Right lobe of liver (tissue), 6 donors: ENCODE results near the gene ABCA3. TPM values are rescaled to one million over a fixed set of nuclear protein-coding genes. Genes with fewer than 3 reads are reported as not detected.

Source experiments
- ATAC-seq, 4 donors: fragments of 200-7000 bp; cut with Tn5 transposase; one replicate each; pipeline ENCODE4 v1.9.1; 2020; ENCODE audit warnings: mild to moderate bottlenecking in 4 of 4, moderate library complexity in 4 of 4
- DNase-seq, 3 donors: peaks; one replicate each; pipeline ENCODE4 v3.0.0-alpha.2; 2020
- H3K27ac ChIP-seq, 3 donors: fragments of 200-600 bp; one replicate each; pipeline ENCODE4 v1.8.0; 2022
- H3K27me3 ChIP-seq, 2 donors: fragments of 200-600 bp; one replicate each; pipeline ENCODE4 v1.8.0; 2022
- H3K36me3 ChIP-seq, 4 donors: fragments of 200-600 bp; sonication (generic) in 1 of 4; one replicate each; pipeline versions ENCODE4 v1.5.1 to v1.8.0; 2017 to 2022; ENCODE audit warnings: control low read depth in 1 of 4
- H3K4me1 ChIP-seq, 4 donors: fragments of 200-600 bp; sonication (generic) in 1 of 4; one replicate each; pipeline versions ENCODE4 v1.5.1 to v1.8.0; 2017 to 2022; ENCODE audit warnings: control low read depth in 1 of 4
- H3K4me3 ChIP-seq, 3 donors: fragments of 200-600 bp; one replicate each; pipeline ENCODE4 v1.8.0; 2022
- H3K9me3 ChIP-seq, 4 donors: fragments of 200-600 bp; sonication (generic) in 1 of 4; one replicate each; pipeline versions ENCODE4 v1.5.1 to v1.8.0; 2017 to 2022; ENCODE audit warnings: control low read depth in 1 of 4
- CTCF ChIP-seq, 4 donors: fragments of 200-600 bp in 3 of 4; fragments of 450-650 bp in 1 of 4; IDR thresholded peaks; one replicate each; pipeline versions ENCODE4 v1.5.1 to v1.8.0; 2016 to 2022; ENCODE audit warnings: antibody characterized with exemption in 4 of 4, mild to moderate bottlenecking in 2 of 4
- POLR2A ChIP-seq: fragments of 450-650 bp; IDR thresholded peaks from one replicate; pipeline ENCODE4 v1.6.1; 2017; ENCODE audit warnings: antibody characterized with exemption, mild to moderate bottlenecking
- WGBS: methylation state at CpG from one replicate; pipeline ENCODE4 v1.1.6; 2018; ENCODE audit warnings: low coverage, low lambda C conversion rate; ENCODE audit not compliant: insufficient coverage; ENCODE audit errors: missing lambda C conversion rate; 5-methylcytosine and 5-hydroxymethylcytosine counted together
- intact Hi-C, 2 donors: fragments of 100-400 bp; cut with DNase I; formaldehyde crosslinking; loops; one replicate each; pipeline versions ENCODE4 v1.11.2 to v1.14.1; 2022
- total RNA-seq, 6 experiments: library from RNA; depleted of rRNA in 2 of 6; stranded (reverse); fragments of >200 nt in 2 of 6; fragmentation: NEBNext Ultra II Directional in 3 of 6; extraction: Animal tissue kit (Norgen Biotek cat#: 25700) in 3 of 6; gene quantifications; one replicate each; pipeline versions ENCODE4 v1.1.0 to v1.2.4, GENCODE V29; 2016 to 2023
- donor health status: DM: no; HTN: yes; CAD: no.
- donor health status: DM: no; HTN: no; CAD: no.
- donor health status: DM: no; HTN: no; CAD: no.
- donor health status: DM: no; HTN: yes; CAD: no.
- donor health status: DM: no; HTN: yes; CAD: no.

The ABCA3 gene
- total RNA-seq, 6 experiments from 2014 or later = 1.2 to 2.9 (median 2.1) TPM

GRCh38 chr16:2298621-2299020, 41.9 kb downstream of the ABCA3 start:
- TF ChIP-seq CTCF (IDR thresholded peaks at IDR 0.05) = no peak
- TF ChIP-seq POLR2A = no peak
- H3K27ac ChIP-seq = no peak overlapping the region
- intact Hi-C loops = no loop called here
- DNase-seq (no peak), ATAC-seq (no peak)
- no peaks in the 10 kb centered on the region for H3K36me3 ChIP-seq
- WGBS = 89% methylated on average over 7 of the region's 9 CpGs
- no peaks in the 10 kb centered on the region for H3K27me3 ChIP-seq
- H3K4me1 ChIP-seq = no peaks in the 10 kb centered on the region
- no peak overlapping the region for H3K4me3 ChIP-seq
- H3K9me3 ChIP-seq = no peaks in the 10 kb centered on the region

GRCh38 chr16:2297506-2297860, 43.0 kb downstream of the ABCA3 start:
- no peaks in the 10 kb centered on the region for H3K36me3 ChIP-seq
- DNase-seq = no peak
- intact Hi-C loops = no loop called here

GRCh38 chr16:2296661-2297505, 43.6 kb downstream of the ABCA3 start:
- TF ChIP-seq POLR2A (no peak), CTCF (IDR thresholded peaks at IDR 0.05) (peak; percentile 32 to 45 (median 36))
- H3K36me3 ChIP-seq = no peaks in the 10 kb centered on the region
- H3K9me3 ChIP-seq = no peaks in the 10 kb centered on the region
- DNase-seq (peak in 1 of 3 donors; percentile 42), ATAC-seq (peak; percentile 73 to 78 (median 74))
- intact Hi-C loops = no loop called here
- H3K4me1 ChIP-seq = no peaks in the 10 kb centered on the region
- no peak overlapping the region for H3K4me3 ChIP-seq
- 77% methylated on average over 6 of the region's 23 CpGs for WGBS
- H3K27me3 ChIP-seq = no peaks in the 10 kb centered on the region
- no peak overlapping the region for H3K27ac ChIP-seq

More at GRCh38 chr16:2297506-2297860, 43.0 kb downstream of the ABCA3 start:
- H3K4me1 ChIP-seq = no peaks in the 10 kb centered on the region
- no peak overlapping the region for H3K27ac ChIP-seq
- H3K4me3 ChIP-seq = no peak overlapping the region
- TF ChIP-seq CTCF (IDR thresholded peaks at IDR 0.05) (no peak), POLR2A (no peak)
- peak in 1 of 4 donors; percentile 13 for ATAC-seq
- WGBS = no CpG with 5 or more reads among the region's 22 CpGs
- H3K27me3 ChIP-seq = no peaks in the 10 kb centered on the region
- H3K9me3 ChIP-seq = no peaks in the 10 kb centered on the region

DNA sequence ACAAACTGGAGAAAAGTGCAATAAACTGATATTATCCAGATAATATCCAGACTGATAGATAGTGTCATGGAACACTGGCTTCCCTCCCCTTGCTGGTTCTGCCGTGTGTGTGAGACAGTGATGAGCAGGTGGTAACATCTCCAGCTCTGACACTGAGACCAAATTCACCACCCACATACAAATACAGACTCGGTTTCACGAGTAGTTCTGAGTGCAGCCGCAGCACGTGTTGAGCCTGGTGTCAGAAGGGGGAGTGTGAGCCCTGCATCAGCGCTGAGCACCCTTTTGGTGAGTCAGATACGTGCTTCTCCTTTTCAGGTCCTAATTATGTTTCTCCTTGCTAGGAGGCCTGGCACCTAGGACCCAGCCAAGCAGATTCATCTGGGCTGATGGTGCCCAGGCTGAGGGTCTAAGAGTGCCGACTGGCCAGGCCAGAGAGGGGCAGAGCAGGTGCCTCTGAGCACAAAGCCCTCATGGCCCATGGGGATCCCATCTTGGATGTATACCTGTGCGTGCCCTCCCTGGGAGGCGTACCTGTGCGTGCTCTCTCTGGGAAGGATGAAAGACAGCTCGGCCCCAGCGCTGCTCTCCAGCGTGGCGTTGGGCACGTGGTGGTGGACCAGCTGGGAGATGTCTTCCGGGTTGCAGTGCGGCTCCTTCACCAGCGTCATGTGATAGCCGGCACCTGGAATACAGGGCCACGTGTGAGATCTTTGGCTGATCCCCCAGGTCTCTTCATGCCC, 45.3 kb downstream of the ABCA3 start:
- Histone ChIP-seq H3K36me3 (no peaks in the 10 kb centered on the region), H3K27ac (no peak overlapping the region), H3K9me3 (no peaks in the 10 kb centered on the region), H3K27me3 (no peaks in the 10 kb centered on the region), H3K4me1 (no peaks in the 10 kb centered on the region), H3K4me3 (no peak overlapping the region)
- intact Hi-C loops = no loop called here
- DNase-seq (no peak), ATAC-seq (no peak)
- TF ChIP-seq CTCF (IDR thresholded peaks at IDR 0.05) (no peak), POLR2A (no peak)
- no CpG with 5 or more reads among the region's 21 CpGs for WGBS
